Measurements from ENCODE around the gene CCDC89. TPM values are rescaled to one million over a fixed set of nuclear protein-coding genes. Genes with fewer than 3 reads are reported as not detected.
A peak's percentile ranks its signal among the peaks of the same experiment; 100 is the strongest.

Gene CCDC89
- total and polyA plus RNA-seq, 2 of the 4 experiments (the other 2 are of a cell fraction) = 4.0 to 7.9 TPM

DNA sequence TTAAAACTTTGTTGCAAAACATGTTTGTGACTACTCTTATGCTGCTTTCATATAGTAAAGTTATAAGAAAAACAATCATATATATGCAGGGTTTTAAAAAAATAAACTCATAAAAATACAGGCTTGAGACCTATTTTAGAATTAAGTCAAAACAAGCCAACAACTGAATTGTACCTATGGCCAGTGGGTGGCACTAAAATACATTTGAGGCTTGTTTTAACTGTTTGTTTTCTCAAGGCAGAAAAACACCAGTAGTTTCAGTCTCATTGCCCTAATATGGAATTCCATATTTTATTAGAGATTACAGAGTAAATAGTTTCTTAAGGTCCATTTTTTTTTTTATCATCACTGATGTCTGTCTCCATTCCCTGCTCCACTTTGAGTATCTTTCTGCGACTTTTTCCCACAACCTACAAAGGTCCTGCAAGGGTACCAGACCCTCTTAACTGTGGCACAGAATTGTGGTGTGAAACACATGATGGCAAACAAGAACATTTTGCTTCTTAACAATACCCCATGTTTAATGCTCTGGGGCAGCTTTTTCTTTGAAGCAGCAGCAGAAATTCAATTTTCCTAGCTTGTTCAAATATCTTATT lies 8.5 kb upstream of the CCDC89 start:
- Histone ChIP-seq H4K20me1 (ENCODE audit: insufficient read depth, low read length) (no peaks in the 10 kb centered on the region), H2BK120ac (ENCODE audit: low read depth, low read length) (peak overlapping the region; percentile 36; the same call in 1 of the 2 replicates), H3K14ac (replicated peaks; ENCODE audit: low read depth, low read length) (0 out of 2 replicates have a peak overlapping the region, but pooled peaks have one; percentile 46), H3K9ac (ENCODE audit: low read depth, low read length) (no peak overlapping the region), H3K4ac (ENCODE audit: low read depth, low read length) (peak overlapping the region; percentile 37; the same call in 1 of the 2 replicates), H3K36me3 (ENCODE audit: control insufficient read depth, insufficient read depth, low read length) (peaks cover 20% of the 10 kb centered on the region), H3K18ac (ENCODE audit: low read depth, low read length) (peak overlapping the region; percentile 89; the same call in 1 of the 2 replicates), H3K79me1 (ENCODE audit: low read depth in 1 of 2, low read length in 2 of 2) (0 out of 4 replicates have a peak, but pooled peaks cover 0 to 2% of the 10 kb centered on the region in 2 experiments), H3K4me1 (ENCODE audit: control insufficient read depth, insufficient read depth, low read length) (peaks cover 6% of the 10 kb centered on the region), H3K9me1 (ENCODE audit: insufficient read depth, low read length) (no peaks in the 10 kb centered on the region), H2AFZ (replicated peaks; ENCODE audit: low read length, poor library complexity) (no peak overlapping the region), H3K4me3 (ENCODE audit: insufficient read depth, low read depth, low read length) (no peak overlapping the region), H3K4me2 (ENCODE audit: low read depth, low read length) (no peak overlapping the region), H2BK15ac (ENCODE audit: low read depth, low read length) (no peak overlapping the region; the same call in 2 of the 3 replicates), H3K23ac (ENCODE audit: low read depth, low read length) (0 out of 2 replicates have a peak overlapping the region, but pooled peaks have one; percentile 29), H2BK5ac (ENCODE audit: low read depth, low read length, poor library complexity, severe bottlenecking) (peak overlapping the region; percentile 62), H4K8ac (ENCODE audit: low read depth in 2 of 2, low read length in 2 of 2) (peak overlapping the region in 1 of 2 experiments; percentile 37; a peak in 1 of 4 replicates), H3K9me3 (ENCODE audit: control insufficient read depth, insufficient read depth, low read length) (no peaks in the 10 kb centered on the region), H3K56ac (ENCODE audit: extremely low read depth, insufficient read depth, low read length) (no peak overlapping the region), H4K5ac (ENCODE audit: low read depth, low read length) (peak overlapping the region; percentile 87), H3K27me3 (ENCODE audit: control insufficient read depth, insufficient read depth, low read length) (no peaks in the 10 kb centered on the region), H3K27ac (ENCODE audit: insufficient read depth, low read length) (peak overlapping the region; percentile 63; the same call in 1 of the 2 replicates), H4K91ac (ENCODE audit: insufficient read depth, low read depth, low read length) (peak overlapping the region; percentile 69; the same call in 1 of the 2 replicates), H2AK9ac (replicated peaks; ENCODE audit: low read depth, low read length, poor library complexity) (no peak overlapping the region), H2BK20ac (ENCODE audit: low read depth, low read length) (no peak overlapping the region), H2AK5ac (ENCODE audit: low read depth, low read length) (no peak overlapping the region)
- in situ Hi-C loops (cut with MboI; ENCODE audit: low sequenced_read_pairs) = loop anchor here (25.0 kb wide), 1 partner anchor 593 kb away; no protein-coding TSS in a partner anchor
- ChIA-PET POLR2A (ENCODE audit: unreplicated experiment) (interaction anchor here (0.5 kb wide), 1 partner anchor 103 kb away, joined by 7 read pairs; no protein-coding TSS in a partner anchor), CTCF (interaction anchor here (1.3 to 1.8 kb wide), 4 partner anchors 9 to 160 kb away, joined by 3 to 7 read pairs (median 6); partner anchors contain the start of genes CCDC83 and CCDC89)
- peak; percentile 71 for DNase-seq
- ATAC-seq (ENCODE audit: low read depth) = peak; percentile 69
- dilution Hi-C loops (cut with HindIII; ENCODE audit: low sequenced_read_pairs, unreplicated experiment) = no loop called here
- intact Hi-C loops (cut with micrococcal nuclease) = loop anchor here (2.0 kb wide), 2 partner anchors 134 to 160 kb away; partner anchors contain the start of gene CCDC83
- WGBS, 2 experiments (ENCODE audit: extremely low coverage in 2 of 2, insufficient read length in 1 of 2) = no CpG with 5 or more reads among the region's 1 CpG
- TF ChIP-seq SMC3 (IDR thresholded peaks at IDR 0.05; ENCODE audit: low read depth, low read length) = peak; percentile 65
- no peak for TF ChIP-seq NFE2L2 (IDR thresholded peaks at IDR 0.05; ENCODE audit: low read depth, low read length)
- TF ChIP-seq, protein P1, sequence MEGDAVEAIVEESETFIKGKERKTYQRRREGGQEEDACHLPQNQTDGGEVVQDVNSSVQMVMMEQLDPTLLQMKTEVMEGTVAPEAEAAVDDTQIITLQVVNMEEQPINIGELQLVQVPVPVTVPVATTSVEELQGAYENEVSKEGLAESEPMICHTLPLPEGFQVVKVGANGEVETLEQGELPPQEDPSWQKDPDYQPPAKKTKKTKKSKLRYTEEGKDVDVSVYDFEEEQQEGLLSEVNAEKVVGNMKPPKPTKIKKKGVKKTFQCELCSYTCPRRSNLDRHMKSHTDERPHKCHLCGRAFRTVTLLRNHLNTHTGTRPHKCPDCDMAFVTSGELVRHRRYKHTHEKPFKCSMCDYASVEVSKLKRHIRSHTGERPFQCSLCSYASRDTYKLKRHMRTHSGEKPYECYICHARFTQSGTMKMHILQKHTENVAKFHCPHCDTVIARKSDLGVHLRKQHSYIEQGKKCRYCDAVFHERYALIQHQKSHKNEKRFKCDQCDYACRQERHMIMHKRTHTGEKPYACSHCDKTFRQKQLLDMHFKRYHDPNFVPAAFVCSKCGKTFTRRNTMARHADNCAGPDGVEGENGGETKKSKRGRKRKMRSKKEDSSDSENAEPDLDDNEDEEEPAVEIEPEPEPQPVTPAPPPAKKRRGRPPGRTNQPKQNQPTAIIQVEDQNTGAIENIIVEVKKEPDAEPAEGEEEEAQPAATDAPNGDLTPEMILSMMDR (conservative IDR thresholded peaks at IDR 0.05; ENCODE audit: low read depth, low read length) = peak; percentile 67
- no peak for TF ChIP-seq MAFK (IDR thresholded peaks at IDR 0.05; ENCODE audit: low read depth, low read length)
- peak; percentile 77 for TF ChIP-seq RAD21 (IDR thresholded peaks at IDR 0.05; ENCODE audit: low read length)
- TSS peak; percentile 88 for BruUV-seq (replicated peaks)

Measured in IMR-90 (cell line).